ENCODE measurements around the gene TRABD2B.

DNA sequence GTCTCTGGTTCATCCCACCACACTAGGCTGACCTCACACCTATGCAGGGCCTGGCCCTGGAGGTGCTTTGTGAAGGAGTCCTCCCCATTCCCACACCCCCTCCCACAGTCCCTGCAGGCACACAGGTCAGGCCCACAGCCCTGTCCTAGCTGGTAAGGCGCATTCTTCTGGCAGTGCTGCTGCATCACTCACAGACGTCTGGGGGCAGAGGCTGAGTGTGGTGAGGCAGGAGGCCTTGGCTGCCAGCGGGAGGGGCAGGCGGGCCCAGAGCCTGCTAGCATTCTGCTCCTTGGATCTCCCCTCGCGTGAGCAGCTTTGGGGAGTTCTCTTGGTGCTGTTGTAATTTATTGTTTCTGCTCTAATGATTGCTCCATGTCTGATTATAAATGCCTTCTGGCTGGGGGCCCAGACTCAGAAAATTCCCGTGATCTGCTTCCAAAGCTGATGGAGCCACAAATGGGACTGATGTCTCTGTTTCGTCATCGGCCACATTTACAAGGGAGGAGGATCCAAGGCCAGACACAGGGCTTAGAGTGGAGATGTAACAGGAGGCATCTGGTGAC, 62.9 kb downstream of the TRABD2B start:
- TF ChIP-seq MYBL2 (CRISPR knock-in tag; IDR thresholded peaks at IDR 0.05) (no peak), ZMAT4 (CRISPR knock-in tag; IDR thresholded peaks at IDR 0.05) (no peak), CTCF (IDR thresholded peaks at IDR 0.05) (no peak), NR1H2 (CRISPR knock-in tag; IDR thresholded peaks at IDR 0.05) (no peak), ATF3 (CRISPR knock-in tag; conservative IDR thresholded peaks at IDR 0.05) (no peak)
- TF ChIP-seq, protein P1, sequence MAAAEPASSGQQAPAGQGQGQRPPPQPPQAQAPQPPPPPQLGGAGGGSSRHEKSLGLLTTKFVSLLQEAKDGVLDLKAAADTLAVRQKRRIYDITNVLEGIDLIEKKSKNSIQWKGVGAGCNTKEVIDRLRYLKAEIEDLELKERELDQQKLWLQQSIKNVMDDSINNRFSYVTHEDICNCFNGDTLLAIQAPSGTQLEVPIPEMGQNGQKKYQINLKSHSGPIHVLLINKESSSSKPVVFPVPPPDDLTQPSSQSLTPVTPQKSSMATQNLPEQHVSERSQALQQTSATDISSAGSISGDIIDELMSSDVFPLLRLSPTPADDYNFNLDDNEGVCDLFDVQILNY (CRISPR knock-in tag; IDR thresholded peaks at IDR 0.05), result no peak

Data from WTC11 (cell line).